Thyroid gland (tissue), 4 donors: Measurements from ENCODE around the gene ANO7.

Experiments used
- CTCF ChIP-seq, 6 experiments: fragments of 200-600 bp in 3 of 6; fragments of 450-650 bp in 3 of 6; sonication (generic) in 3 of 6; IDR thresholded peaks; one replicate each; pipeline ENCODE4 v1.5.1; 2016 to 2019; ENCODE audit warnings: antibody characterized with exemption in 6 of 6, mild to moderate bottlenecking in 2 of 6, inconsistent platforms in 1 of 6, moderate library complexity in 1 of 6
- POLR2A ChIP-seq, 2 donors: fragments of 450-650 bp; IDR thresholded peaks; one replicate each; pipeline ENCODE4 v1.6.1; 2017; ENCODE audit warnings: antibody characterized with exemption in 2 of 2, mild to moderate bottlenecking in 2 of 2, moderate library complexity in 1 of 2

DNA sequence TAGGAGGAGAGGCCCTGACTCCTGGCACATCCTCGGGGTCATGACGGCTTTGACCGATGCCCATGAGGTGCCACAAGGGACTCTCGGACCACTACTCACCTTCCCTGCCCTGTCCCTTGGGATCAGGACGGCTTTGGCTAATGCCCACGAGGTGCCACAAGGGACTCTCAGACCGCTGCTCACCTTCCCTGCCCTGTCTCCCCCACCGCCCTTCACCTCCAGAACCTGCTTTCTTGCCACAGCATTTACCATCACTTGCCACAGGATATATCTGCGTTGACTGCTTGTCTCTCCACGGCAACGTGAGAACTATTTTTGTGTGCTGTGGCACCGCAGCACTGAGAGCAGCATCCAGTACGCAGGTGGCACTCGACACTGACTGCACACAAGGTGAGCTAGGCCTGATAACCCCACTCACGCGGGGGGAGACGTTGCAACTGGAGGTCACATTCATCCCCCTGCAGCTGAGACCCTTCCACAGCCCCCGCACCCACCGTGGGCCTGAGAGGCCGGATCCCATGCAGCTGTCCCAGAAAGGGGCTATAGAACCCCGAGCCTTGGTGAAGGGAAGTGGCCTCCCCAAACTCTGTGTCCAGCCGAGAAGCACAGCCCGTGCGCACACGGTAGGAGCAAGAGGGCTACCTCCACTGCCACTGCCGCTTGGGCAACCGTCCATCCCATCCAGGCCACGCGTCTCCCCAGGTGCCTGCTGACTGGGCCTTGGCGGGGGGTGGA is 47.5 kb downstream of the ANO7 start:
- TF ChIP-seq POLR2A (IDR thresholded peaks at IDR 0.05): no peak
- TF ChIP-seq CTCF (IDR thresholded peaks at IDR 0.05): no peak
